ENCODE data around the gene GLT8D2. TPM values are rescaled to one million over a fixed set of nuclear protein-coding genes. Genes with fewer than 3 reads are reported as not detected.

GLT8D2 gene, protein sequence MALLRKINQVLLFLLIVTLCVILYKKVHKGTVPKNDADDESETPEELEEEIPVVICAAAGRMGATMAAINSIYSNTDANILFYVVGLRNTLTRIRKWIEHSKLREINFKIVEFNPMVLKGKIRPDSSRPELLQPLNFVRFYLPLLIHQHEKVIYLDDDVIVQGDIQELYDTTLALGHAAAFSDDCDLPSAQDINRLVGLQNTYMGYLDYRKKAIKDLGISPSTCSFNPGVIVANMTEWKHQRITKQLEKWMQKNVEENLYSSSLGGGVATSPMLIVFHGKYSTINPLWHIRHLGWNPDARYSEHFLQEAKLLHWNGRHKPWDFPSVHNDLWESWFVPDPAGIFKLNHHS
- total RNA-seq: under 1 TPM; 0.19 to 0.48 (median 0.32) TPM
- not detected for total RNA-seq (2013)

DNA sequence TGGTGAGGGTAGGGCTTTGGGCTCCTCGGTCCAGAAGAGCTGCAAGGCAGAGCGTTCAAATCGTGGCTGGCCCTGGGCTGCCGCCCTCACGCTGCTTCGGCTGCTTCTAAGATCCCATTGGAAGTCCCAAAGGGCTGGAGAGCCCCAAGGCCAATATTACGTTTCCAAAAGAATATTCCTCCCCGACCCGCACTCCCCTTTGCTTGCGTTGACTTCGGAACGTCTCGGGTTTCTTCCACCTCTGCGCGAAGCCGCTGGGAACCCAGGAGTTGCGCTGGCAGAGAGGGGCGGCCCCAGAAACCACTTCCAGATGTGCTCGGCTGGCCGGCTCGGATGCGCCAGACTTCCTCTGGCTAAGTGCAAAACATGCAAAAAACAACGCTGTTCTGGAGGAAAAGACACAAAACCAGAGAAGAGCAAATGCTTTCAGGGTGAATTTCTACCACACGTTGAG lies at the start of gene GLT8D2:
Gene GLT8D2, minus strand, starts transcription at position 285 of the 454 bp plus-strand sequence. CDS start 30,539 bp downstream, outside the sequence.
- Mint-ChIP-seq H3K27me3 (ENCODE audit: low read depth in 2 of 2) (peaks cover 22 to 39% of the 10 kb centered on the region in 2 donors), H3K4me3 (no peak within 1 kb of the TSS), H3K36me3 (no peaks in the 10 kb centered on the region), H3K4me1 (peaks cover 10 to 11% of the 10 kb centered on the region in 2 donors), H3K27ac (no peak within 1 kb of the TSS), H3K9me3 (no peaks in the 10 kb centered on the region)
- 7% methylated on average over 24 of the region's 24 CpGs for WGBS (ENCODE audit: insufficient coverage)
- H3K4me3 ChIP-seq (ENCODE audit: low read length): no peak within 1 kb of the TSS
- intact Hi-C loops (cut with micrococcal nuclease): no loop called here
- H3K27ac ChIP-seq (ENCODE audit: low read length): no peak within 1 kb of the TSS
- no peaks in the 10 kb centered on the region for H3K9me3 ChIP-seq (ENCODE audit: control insufficient read depth, insufficient read depth, low read length)
- DNase-seq (no peak), ATAC-seq (peak in 1 of 3 donors; percentile 35)
- no peaks in the 10 kb centered on the region for H3K36me3 ChIP-seq (ENCODE audit: control insufficient read depth, insufficient read depth, low read length)
- H3K4me1 ChIP-seq (ENCODE audit: control insufficient read depth, insufficient read depth, low read length): peaks cover 4% of the 10 kb centered on the region
- H3K27me3 ChIP-seq (ENCODE audit: control insufficient read depth, insufficient read depth, low read length): peaks cover 9% of the 10 kb centered on the region
- TF ChIP-seq, protein P1, sequence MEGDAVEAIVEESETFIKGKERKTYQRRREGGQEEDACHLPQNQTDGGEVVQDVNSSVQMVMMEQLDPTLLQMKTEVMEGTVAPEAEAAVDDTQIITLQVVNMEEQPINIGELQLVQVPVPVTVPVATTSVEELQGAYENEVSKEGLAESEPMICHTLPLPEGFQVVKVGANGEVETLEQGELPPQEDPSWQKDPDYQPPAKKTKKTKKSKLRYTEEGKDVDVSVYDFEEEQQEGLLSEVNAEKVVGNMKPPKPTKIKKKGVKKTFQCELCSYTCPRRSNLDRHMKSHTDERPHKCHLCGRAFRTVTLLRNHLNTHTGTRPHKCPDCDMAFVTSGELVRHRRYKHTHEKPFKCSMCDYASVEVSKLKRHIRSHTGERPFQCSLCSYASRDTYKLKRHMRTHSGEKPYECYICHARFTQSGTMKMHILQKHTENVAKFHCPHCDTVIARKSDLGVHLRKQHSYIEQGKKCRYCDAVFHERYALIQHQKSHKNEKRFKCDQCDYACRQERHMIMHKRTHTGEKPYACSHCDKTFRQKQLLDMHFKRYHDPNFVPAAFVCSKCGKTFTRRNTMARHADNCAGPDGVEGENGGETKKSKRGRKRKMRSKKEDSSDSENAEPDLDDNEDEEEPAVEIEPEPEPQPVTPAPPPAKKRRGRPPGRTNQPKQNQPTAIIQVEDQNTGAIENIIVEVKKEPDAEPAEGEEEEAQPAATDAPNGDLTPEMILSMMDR (IDR thresholded peaks at IDR 0.05): no peak

DNA sequence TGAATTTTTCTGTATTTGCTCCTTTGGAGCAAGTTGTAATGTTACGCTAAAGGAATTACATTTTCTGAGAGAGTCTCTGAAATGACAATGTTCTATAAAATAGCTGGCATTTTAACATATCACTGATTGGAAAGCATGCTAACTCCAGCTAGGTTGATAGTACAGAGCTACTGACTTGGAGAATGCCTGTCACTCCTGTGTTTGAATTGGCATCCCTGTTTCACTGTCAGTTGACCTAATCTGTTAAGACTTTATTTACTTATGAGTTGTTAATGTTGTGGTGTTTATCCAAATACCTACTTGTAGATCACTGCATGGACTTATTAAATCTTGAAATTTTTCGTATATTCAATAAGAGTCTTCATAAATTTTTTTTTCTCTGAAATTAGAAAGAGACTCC lies 48.0 kb upstream of the GLT8D2 start:
- Histone ChIP-seq H3K27ac (ENCODE audit: low read length) (no peak overlapping the region), H3K36me3 (ENCODE audit: control insufficient read depth, insufficient read depth, low read length) (peaks cover 66% of the 10 kb centered on the region), H3K4me1 (ENCODE audit: control insufficient read depth, insufficient read depth, low read length) (no peaks in the 10 kb centered on the region), H3K9me3 (ENCODE audit: control insufficient read depth, insufficient read depth, low read length) (no peaks in the 10 kb centered on the region), H3K27me3 (ENCODE audit: control insufficient read depth, insufficient read depth, low read length) (no peaks in the 10 kb centered on the region), H3K4me3 (ENCODE audit: low read length) (no peak overlapping the region)
- H3K27ac Mint-ChIP-seq: no peak overlapping the region
- no CpG with 5 or more reads among the region's 2 CpGs for WGBS (ENCODE audit: insufficient coverage)
- H3K4me1 Mint-ChIP-seq: no peaks in the 10 kb centered on the region
- no peaks in the 10 kb centered on the region for H3K9me3 Mint-ChIP-seq
- ATAC-seq: no peak
- DNase-seq: no peak
- no peaks in the 10 kb centered on the region for H3K27me3 Mint-ChIP-seq (ENCODE audit: low read depth in 2 of 2)
- no peak overlapping the region for H3K4me3 Mint-ChIP-seq
- TF ChIP-seq, protein P1 (IDR thresholded peaks at IDR 0.05): no peak
- intact Hi-C loops (cut with micrococcal nuclease): no loop called here
- H3K36me3 Mint-ChIP-seq: peaks cover 29% of the 10 kb centered on the region

DNA sequence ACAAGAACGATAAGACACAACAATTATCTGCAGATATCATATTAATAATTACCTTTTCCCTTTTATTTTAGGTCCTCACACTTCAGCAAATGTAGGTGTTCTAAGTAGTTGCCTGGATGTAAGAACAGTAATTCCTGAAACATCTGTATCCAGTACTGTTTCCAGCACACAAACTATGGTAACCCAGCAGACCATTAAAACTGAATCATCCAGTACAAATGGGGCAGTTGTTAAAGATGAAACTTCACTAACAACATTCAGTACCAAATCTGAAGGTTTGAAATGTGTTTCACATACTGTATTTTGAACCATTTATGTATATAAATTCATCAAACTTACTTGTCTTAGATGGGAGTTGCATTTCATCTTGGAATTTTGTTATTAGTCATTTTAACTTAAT lies 45.3 kb upstream of the GLT8D2 start:
- Histone ChIP-seq H3K27ac (ENCODE audit: low read length) (no peak overlapping the region), H3K36me3 (ENCODE audit: control insufficient read depth, insufficient read depth, low read length) (peaks cover 76% of the 10 kb centered on the region), H3K4me3 (ENCODE audit: low read length) (no peak overlapping the region), H3K9me3 (ENCODE audit: control insufficient read depth, insufficient read depth, low read length) (no peaks in the 10 kb centered on the region), H3K4me1 (ENCODE audit: control insufficient read depth, insufficient read depth, low read length) (no peaks in the 10 kb centered on the region), H3K27me3 (ENCODE audit: control insufficient read depth, insufficient read depth, low read length) (no peaks in the 10 kb centered on the region)
- intact Hi-C loops (cut with micrococcal nuclease): no loop called here
- H3K4me1 Mint-ChIP-seq: no peaks in the 10 kb centered on the region
- H3K4me3 Mint-ChIP-seq: no peak overlapping the region
- DNase-seq (no peak), ATAC-seq (no peak)
- H3K36me3 Mint-ChIP-seq: peaks cover 34% of the 10 kb centered on the region
- H3K27ac Mint-ChIP-seq: no peak overlapping the region
- no peaks in the 10 kb centered on the region for H3K9me3 Mint-ChIP-seq
- TF ChIP-seq, protein P1 (IDR thresholded peaks at IDR 0.05): no peak
- no CpG with 5 or more reads among the region's 1 CpG for WGBS (ENCODE audit: insufficient coverage)
- H3K27me3 Mint-ChIP-seq (ENCODE audit: low read depth in 2 of 2): no peaks in the 10 kb centered on the region
